HG03025 (cell line): ENCODE results near the gene GNG7.
A peak's percentile ranks its signal among the peaks of the same experiment; 100 is the strongest.
"Not testable (repeated sequence)": the region's sequence is repeated elsewhere in the genome, so short reads cannot be mapped to it uniquely, and the experiment has no call there.

Source experiments
- ATAC-seq: cut with Tn5 transposase; IDR thresholded peaks from one replicate; pipeline ENCODE4 v1.9.1; 2021; ENCODE audit warnings: mild to moderate bottlenecking, moderate library complexity; ENCODE audit not compliant: unreplicated experiment, low FRiP score

GNG7 gene

GRCh38 chr19:2627855-2628254 is 74.6 kb downstream of the GNG7 start:
- ATAC-seq, result no peak

GRCh38 chr19:2627319-2627829 is 75.1 kb downstream of the GNG7 start:
- no peak for ATAC-seq

- ATAC-seq, result no peak
These were observed 77.1 kb downstream of the GNG7 start for GRCh38 chr19:2625434-2625833.

GRCh38 chr19:2624537-2625091 is 77.9 kb downstream of the GNG7 start:
- ATAC-seq, result no peak

GRCh38 chr19:2623798-2624197 is 78.7 kb downstream of the GNG7 start:
- no peak for ATAC-seq

GRCh38 chr19:2622371-2622961 is 80.0 kb downstream of the GNG7 start:
- ATAC-seq, result not testable (repeated sequence)

GRCh38 chr19:2619076-2619475 is 83.4 kb downstream of the GNG7 start:
- ATAC-seq, result no peak

GRCh38 chr19:2618611-2619010 is 83.9 kb downstream of the GNG7 start:
- ATAC-seq, result no peak

- no peak for ATAC-seq
These were observed 84.9 kb downstream of the GNG7 start for GRCh38 chr19:2617393-2618165.

GRCh38 chr19:2616741-2617392 is 85.6 kb downstream of the GNG7 start:
- no peak for ATAC-seq

- ATAC-seq, result no peak
These were observed 86.7 kb downstream of the GNG7 start for GRCh38 chr19:2615782-2616181.

- no peak for ATAC-seq
These were observed 88.8 kb downstream of the GNG7 start for GRCh38 chr19:2613507-2614295.

GRCh38 chr19:2612619-2613249 is 89.8 kb downstream of the GNG7 start:
- ATAC-seq, result no peak

- ATAC-seq, result no peak
These were observed 90.7 kb downstream of the GNG7 start for GRCh38 chr19:2611483-2612464.

- ATAC-seq, result peak; percentile 26
These were observed 91.6 kb downstream of the GNG7 start for GRCh38 chr19:2610637-2611482.

GRCh38 chr19:2609389-2610116 is 92.9 kb downstream of the GNG7 start:
- ATAC-seq, result no peak

GRCh38 chr19:2609034-2609388 is 93.5 kb downstream of the GNG7 start:
- not testable (repeated sequence) for ATAC-seq
